GM04504 (cell line): Measurements from ENCODE around the gene TRIP4.
"Not testable (repeated sequence)": the region's sequence is repeated elsewhere in the genome, so short reads cannot be mapped to it uniquely, and the experiment has no call there.

Source experiments
- DNase-seq: peaks from one replicate; pipeline ENCODE4 v3.0.0-alpha.2; 2012; ENCODE audit warnings: low read depth

The TRIP4 gene

DNA sequence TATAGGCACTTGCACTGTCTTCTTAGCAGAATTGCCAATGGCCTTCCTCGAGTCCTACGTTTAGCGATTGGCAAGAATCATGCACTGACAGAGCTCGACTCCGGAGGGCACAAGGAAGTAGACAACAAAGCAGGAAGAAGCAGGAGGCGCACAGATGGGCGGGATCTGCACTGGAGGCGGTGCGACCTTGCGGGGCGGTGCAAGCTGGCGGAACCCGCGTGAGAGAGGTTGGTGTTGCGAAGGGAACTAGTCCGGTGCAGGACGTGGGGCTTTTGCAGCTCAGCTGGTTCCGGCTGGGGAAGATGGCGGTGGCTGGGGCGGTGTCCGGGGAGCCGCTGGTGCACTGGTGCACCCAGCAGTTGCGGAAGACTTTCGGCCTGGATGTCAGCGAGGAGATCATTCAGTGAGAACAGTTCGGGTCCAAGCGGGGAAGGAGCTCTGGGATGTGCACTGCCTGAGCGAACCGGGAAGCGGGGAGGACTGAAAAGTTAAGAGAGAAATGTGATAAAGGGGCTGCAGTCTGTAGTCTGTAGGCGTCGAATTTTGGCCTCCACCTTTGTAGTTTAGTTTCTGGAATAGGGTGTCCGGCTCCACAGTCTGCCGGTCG, at the start of gene TRIP4:
Gene TRIP4 (plus strand): TSS at position 275 of the 607 bp plus-strand sequence. CDS start 28 bp downstream, at position 303.
- peak; percentile 92 for DNase-seq

DNA sequence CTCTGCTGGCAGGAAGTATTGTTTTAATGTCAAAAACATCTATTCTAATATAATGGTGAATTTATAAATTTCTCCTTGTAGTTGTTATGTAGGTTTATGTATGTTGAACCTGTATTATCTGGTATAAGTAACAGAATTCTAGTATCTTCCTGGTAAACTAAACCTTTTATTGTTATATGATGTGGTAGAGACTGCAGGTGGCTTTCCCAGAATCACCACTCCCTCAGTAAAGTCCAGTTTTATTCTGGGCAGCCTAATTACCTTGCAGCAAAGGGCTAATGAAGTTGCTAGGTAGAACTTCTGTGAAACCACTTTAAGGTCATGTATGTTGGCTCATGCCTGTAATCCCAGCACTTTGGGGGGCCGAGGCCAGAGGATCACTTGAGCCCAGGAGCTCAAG, 47.3 kb upstream of the TRIP4 start:
- DNase-seq, result no peak

DNA sequence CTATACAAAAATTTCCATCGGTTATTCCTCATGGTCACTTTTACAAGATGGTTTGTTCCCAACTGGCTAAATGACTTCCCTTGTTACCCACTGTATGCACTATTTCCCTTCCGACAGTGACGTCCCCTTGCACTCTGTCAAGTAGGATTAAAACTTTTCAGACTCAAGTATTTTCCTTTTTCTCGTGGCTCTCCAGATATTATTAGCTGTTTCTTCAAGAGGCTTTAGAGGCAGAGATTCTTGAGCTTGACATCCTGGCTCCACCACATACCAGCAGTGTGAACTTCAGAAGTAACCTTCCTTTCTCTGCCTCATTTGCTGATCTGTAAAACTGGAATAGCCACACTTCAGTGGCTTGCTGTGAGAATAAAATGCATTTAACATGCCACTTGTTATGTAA, 45.7 kb upstream of the TRIP4 start:
- no peak for DNase-seq

GRCh38 chr15:64343222-64343621, 44.4 kb upstream of the TRIP4 start:
- peak; percentile 47 for DNase-seq

- DNase-seq, result no peak
These were observed 43.8 kb upstream of the TRIP4 start for GRCh38 chr15:64343841-64344240.

GRCh38 chr15:64344651-64345294, 42.9 kb upstream of the TRIP4 start:
- no peak for DNase-seq

DNA sequence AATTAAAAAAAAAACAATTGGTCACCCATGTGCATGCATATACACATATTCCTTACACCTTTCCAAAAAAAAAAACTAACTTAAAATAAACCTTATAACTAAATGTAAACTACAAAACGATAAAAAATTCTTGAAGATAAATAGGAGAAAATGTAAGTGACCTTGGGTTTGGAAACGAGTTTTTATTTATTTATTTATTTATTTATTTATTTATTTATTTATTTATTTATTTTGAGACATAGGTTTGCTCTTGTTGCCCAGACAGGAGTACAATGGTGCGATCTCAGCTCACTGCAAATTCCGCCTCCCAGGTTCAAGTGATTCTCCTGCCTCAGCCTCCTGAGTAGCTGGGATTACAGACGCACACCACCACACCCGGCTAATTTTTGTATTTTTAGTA, 41.4 kb upstream of the TRIP4 start:
- DNase-seq, result not testable (repeated sequence)

DNA sequence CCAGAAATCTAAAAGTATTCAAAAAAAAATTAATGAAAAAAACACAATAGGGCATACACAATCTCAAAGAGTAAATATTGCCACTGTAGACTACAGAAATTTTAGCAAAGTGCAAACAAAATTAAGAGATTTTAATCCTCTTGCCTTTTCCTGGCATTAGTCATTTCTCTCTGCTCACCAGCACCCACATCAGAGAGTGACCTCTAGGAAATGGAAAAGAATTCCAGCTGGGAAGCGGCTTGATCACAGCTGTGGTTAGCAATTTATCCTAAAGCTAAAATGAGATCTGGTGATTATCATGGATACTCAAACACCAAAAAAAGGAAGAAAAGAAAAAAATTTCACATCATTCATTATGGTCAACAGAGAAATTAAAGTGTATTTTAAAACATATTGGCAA, 39.2 kb upstream of the TRIP4 start:
- no peak for DNase-seq

DNA sequence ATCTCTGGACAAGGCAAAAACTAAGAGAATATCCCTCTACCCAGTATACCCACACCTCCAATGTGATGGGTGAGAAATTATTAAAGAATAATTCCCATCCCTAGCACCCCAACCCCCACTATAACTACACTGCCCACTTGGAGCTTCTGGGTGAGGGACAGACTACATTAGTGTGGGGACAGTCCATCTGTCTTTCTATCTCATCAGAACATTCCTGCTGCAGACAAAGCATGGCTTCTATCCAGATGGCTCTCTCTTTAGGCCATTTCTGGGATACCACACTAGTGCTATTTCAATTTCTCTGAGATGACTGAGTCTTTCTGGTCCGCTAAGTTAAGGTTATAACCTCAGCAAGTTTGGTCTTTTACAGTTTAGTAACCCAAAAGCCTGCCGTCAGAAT, 38.3 kb upstream of the TRIP4 start:
- DNase-seq, result no peak

- no peak for DNase-seq
These were observed 36.4 kb upstream of the TRIP4 start for GRCh38 chr15:64351265-64351664.

DNA sequence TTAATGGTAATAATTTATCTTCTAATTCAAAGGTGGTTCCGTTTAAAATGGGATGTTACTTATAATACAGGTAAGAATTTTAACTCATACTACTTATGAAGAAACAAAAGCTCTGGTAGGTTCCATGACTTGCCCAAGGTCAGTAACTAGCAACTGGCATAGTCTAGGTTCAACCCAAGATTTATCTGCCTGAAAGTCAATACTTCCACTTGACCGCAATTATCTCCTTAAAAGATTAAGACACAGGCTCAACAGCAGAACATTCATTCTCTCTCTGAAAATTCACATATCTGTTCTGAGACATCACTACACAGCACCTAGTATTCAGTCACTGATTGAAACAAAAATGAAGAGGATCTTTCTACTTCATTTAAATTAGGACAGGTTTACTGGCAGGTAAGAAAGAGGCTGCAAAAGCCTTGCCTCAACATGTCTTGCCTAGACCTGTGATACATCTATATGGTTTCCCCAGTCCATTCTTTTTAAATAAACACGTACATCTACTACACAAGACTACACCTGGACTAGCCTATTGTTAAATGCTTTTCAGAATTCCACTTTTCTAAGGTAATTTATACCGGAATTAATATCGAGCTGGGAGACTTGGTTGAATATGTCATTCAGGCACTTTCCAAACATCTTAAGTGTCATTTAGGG, 32.8 kb upstream of the TRIP4 start:
- no peak for DNase-seq

GRCh38 chr15:64355348-64355943, 32.2 kb upstream of the TRIP4 start:
- DNase-seq, result no peak

- DNase-seq, result peak; percentile 97
These were observed 31.5 kb upstream of the TRIP4 start, which contains the start of gene CSNK1G1 for GRCh38 chr15:64355944-64356709. Gene CSNK1G1, minus strand, starts transcription at chr15:64356173. Its CDS starts 55,674 bp downstream, at chr15:64300499.

GRCh38 chr15:64356710-64357040, 31.0 kb upstream of the TRIP4 start:
- no peak for DNase-seq

DNA sequence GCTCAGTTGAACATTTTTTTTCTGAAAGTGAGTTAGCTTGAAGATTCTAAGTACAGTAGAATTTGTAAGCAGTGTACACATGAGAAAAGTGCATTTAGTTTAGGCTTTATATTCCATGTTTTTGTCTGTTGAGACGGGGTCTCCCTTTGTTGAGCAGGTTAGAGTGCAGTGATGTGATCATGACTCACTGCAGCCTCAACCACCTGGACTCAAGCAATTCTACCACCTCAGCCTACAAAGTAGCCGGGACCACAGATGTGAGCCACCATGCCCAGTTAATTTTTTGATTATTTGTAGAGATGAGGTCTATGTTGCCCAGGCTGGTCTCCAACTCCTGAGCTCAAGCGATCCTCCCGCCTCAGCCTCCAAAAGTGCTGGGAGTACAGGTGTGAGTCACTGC, 26.4 kb upstream of the TRIP4 start:
- DNase-seq, result no peak

GRCh38 chr15:64369078-64369607, 18.5 kb upstream of the TRIP4 start:
- no peak for DNase-seq

DNA sequence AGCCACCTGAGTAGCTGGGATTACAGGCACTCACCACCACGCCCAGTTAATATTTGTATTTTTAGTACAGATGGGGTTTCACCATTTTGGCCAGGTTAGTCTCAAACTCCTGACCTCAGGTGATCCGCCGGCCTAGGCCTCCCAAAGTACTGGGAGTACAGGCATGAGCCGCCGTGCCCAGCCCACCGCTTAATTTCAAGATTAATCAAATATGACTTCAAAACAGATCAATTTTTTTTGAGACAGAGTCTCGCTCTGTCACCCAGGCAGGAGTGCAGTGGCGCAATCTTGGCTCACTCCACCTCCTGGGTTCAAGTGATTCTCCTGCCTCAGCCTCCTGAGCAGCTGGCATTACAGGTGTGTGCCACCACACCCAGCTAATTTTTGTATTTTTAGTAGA, 16.3 kb upstream of the TRIP4 start:
- not testable (repeated sequence) for DNase-seq

- no peak for DNase-seq
These were observed 14.3 kb upstream of the TRIP4 start for GRCh38 chr15:64373360-64373759.

DNA sequence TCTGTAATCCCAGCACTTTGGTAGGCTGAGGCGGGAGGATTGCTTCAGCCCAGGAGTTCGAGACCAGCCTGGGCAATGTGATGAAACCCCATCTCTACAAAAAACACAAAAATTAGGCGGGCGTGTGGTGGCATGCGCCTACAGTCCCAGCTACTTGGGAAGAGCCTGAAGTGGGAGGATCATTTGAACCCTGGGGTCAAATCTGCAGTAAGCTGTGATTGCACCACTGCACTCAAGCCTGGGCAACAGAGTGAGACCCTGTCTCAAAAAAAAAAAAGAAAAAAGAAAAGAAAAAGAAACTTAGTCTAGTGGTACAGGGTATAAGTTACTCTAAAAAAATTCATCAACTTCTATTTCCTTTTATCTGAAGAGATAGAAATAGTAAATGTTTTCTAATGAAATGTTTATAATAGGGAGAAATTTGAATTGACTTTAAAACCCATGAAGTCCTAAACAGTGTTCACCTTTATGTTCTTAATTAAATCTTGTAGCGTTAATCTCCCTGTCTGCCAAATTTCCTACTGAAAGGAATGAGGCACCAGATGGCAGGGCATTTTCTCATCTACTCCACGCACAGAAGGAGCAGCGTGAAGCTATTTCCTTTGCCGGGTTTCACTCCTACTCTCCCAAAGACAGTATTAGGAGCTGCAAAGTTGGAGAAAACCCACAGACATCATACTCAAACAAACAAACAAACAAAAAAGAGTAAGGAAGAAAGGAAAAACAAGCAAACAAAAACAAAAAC, 8.2 kb upstream of the TRIP4 start:
- no peak for DNase-seq

- not testable (repeated sequence) for DNase-seq
These were observed 7.3 kb upstream of the TRIP4 start for GRCh38 chr15:64380130-64380870.
